Memory B cell (primary cell): ENCODE results near the gene ANKS6.

Source experiments
- ATAC-seq: fragments of 150-1000 bp; cut with Tn5 transposase; 2 replicates; pipeline ENCODE4 v1.10.0; 2021; ENCODE audit warnings: low read depth, mild to moderate bottlenecking, moderate library complexity
- DNase-seq, 2 donors: peaks; one replicate each; pipeline ENCODE4 v3.0.0; 2022; ENCODE audit warnings: low spot score in 2 of 2
- H3K27ac Mint-ChIP-seq: one replicate; pipeline ENCODE4 v1.8.0; 2022; ENCODE audit warnings: mild to moderate bottlenecking, moderate library complexity, mixed read lengths
- H3K27me3 Mint-ChIP-seq: one replicate; pipeline ENCODE4 v1.8.0; 2022; ENCODE audit warnings: mixed read lengths
- H3K36me3 Mint-ChIP-seq: one replicate; pipeline ENCODE4 v1.8.0; 2022; ENCODE audit warnings: mild to moderate bottlenecking, mixed read lengths
- H3K4me1 Mint-ChIP-seq: one replicate; pipeline ENCODE4 v1.8.0; 2022; ENCODE audit warnings: mixed read lengths
- H3K4me3 Mint-ChIP-seq: one replicate; pipeline ENCODE4 v1.8.0; 2022; ENCODE audit warnings: mild to moderate bottlenecking, moderate library complexity, mixed read lengths
- H3K9me3 Mint-ChIP-seq: one replicate; pipeline ENCODE4 v1.8.0; 2022; ENCODE audit warnings: mixed read lengths

The ANKS6 gene

DNA sequence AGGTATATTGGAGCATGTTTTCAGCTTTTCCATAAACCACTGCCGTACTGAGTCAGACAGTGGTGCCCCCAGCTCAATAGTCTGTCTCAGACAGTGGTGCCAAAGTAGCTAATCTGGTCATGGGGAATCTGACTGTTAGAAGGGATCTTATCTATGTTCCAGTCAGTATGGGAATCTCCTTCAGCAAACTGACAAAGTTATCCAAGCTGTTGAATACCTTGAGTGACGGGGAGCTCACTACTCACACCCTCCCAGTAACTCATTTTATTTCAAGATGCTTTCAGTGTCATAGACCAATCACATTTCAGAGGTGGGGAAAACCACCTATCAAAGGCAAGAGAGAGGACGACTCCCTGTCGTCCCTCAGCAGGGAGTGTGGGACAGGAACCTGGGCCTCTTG, 18.7 kb downstream of the ANKS6 start:
- DNase-seq: no peak
- Mint-ChIP-seq H3K4me3 (no peak overlapping the region), H3K27me3 (no peaks in the 10 kb centered on the region), H3K4me1 (no peaks in the 10 kb centered on the region), H3K27ac (no peak overlapping the region), H3K9me3 (no peaks in the 10 kb centered on the region), H3K36me3 (peaks cover 25% of the 10 kb centered on the region)
- ATAC-seq: no peak

DNA sequence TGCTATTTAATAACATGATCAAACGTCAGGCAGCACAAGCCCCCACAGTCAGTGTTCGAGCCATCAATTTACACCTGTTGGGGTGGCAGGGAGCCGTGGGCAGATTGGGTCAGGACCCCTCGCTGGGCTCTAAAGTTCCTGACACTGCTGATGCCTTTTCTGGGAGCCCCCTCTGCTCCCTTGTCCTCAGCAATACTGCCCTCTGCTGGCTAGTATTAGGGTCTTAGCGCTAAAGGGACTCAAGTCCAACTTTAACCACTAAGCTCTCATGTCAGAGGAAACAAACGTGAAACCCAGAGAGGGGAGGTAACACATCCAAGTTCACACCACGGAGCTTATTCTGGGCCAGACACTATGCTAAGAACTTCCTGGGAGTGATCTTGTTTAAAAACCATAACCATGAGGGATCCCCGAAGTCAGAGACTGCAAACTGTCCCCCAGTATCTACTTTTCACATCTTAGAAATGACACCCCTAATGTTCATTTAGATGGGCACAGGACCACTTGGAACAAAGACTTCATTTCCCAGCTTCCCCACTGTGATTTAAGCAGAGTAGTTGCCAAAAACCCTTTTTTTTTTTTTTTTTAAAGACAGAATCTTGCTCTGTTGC, 20.4 kb downstream of the ANKS6 start:
- no peaks in the 10 kb centered on the region for H3K27me3 Mint-ChIP-seq
- no peak overlapping the region for H3K27ac Mint-ChIP-seq
- H3K4me3 Mint-ChIP-seq: no peak overlapping the region
- ATAC-seq: peak; percentile 64
- H3K4me1 Mint-ChIP-seq: no peaks in the 10 kb centered on the region
- peaks cover 28% of the 10 kb centered on the region for H3K36me3 Mint-ChIP-seq
- DNase-seq: peak; percentile 36 to 38
- no peaks in the 10 kb centered on the region for H3K9me3 Mint-ChIP-seq

DNA sequence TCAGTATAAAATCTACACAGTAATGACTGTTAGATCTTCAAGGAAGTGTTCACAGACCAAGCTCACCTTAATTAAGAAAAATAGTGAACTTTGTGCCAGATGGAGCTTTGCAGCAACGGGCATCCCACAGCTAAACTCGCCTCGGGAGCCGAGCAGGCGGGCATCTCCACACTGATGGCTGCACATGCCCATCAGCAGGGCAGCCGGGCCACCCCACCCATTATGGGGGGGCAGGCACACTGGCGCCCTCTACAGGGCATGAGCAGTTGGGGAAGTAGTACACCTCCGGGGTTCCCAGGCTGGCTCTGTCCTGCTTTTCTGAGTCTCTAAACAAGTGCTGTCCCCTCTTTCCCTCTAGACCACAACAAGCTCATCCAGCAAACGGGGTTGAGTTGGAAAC, 21.6 kb downstream of the ANKS6 start:
- no peaks in the 10 kb centered on the region for H3K9me3 Mint-ChIP-seq
- H3K4me3 Mint-ChIP-seq: no peak overlapping the region
- DNase-seq: no peak
- H3K4me1 Mint-ChIP-seq: no peaks in the 10 kb centered on the region
- ATAC-seq: peak; percentile 53
- no peaks in the 10 kb centered on the region for H3K27me3 Mint-ChIP-seq
- H3K27ac Mint-ChIP-seq: no peak overlapping the region
- peaks cover 37% of the 10 kb centered on the region for H3K36me3 Mint-ChIP-seq

DNA sequence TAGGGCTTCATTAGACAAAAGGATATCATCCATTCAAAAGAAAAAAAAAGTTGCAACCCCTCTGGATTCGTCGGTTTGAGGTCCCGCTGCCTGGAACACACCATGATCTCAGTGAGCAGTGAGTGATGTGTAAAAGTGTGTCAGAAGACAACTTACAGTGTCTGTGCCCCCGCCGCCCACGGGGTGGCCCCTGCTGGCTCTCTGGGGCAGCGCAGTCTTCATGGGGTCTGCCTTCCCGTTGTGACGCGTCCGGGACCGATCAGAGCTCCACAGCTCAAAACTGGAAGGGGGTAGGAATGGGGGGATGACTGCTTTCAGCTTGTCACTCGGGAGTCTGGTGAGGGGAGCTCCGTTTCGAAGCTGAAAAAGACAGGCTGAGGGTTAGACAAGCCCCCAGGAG, 22.6 kb downstream of the ANKS6 start:
- no peak overlapping the region for H3K4me3 Mint-ChIP-seq
- peaks cover 35% of the 10 kb centered on the region for H3K36me3 Mint-ChIP-seq
- no peaks in the 10 kb centered on the region for H3K27me3 Mint-ChIP-seq
- DNase-seq (no peak), ATAC-seq (no peak)
- H3K9me3 Mint-ChIP-seq: no peaks in the 10 kb centered on the region
- H3K4me1 Mint-ChIP-seq: no peaks in the 10 kb centered on the region
- no peak overlapping the region for H3K27ac Mint-ChIP-seq

DNA sequence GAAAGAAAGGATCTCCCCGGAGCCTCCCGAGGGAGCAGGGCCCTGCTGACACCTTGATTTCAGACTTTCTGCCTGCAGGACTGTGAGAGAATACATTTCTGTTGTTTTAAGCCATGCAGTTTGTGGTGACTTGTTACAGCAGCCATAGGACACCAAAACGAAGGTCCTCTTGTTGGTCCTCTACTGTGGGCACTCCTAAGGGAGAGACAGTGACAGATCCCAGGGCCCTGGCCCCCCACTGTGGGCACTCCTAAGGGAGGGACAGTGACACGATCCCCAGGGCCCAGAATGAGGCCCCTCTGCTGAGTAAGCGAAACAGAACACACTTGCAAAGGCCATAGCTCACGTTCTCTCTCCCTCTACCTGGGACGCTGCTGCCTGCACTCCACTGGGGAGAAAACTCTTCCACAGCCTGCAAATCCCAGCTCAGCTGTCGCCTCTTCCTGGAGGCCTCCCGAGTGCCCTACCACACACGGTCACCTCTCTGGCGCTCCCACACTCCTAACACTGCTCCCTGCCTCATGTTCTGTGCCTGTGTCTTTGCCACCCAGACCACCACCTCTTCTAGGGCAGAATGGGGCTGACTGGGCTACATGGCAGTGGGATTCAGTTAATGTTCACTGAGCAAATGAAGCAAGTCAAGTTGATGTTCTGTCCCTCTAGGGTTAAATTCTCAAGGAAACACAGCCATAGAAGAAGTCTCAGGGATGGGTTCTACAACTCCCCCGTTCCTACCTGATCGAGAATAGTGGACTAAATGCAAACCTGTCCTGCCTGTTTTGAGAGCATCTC, 23.8 kb downstream of the ANKS6 start:
- Mint-ChIP-seq H3K9me3 (no peaks in the 10 kb centered on the region), H3K4me1 (no peaks in the 10 kb centered on the region), H3K36me3 (peaks cover 36% of the 10 kb centered on the region), H3K27me3 (no peaks in the 10 kb centered on the region), H3K27ac (no peak overlapping the region), H3K4me3 (no peak overlapping the region)
- ATAC-seq (no peak), DNase-seq (no peak)

DNA sequence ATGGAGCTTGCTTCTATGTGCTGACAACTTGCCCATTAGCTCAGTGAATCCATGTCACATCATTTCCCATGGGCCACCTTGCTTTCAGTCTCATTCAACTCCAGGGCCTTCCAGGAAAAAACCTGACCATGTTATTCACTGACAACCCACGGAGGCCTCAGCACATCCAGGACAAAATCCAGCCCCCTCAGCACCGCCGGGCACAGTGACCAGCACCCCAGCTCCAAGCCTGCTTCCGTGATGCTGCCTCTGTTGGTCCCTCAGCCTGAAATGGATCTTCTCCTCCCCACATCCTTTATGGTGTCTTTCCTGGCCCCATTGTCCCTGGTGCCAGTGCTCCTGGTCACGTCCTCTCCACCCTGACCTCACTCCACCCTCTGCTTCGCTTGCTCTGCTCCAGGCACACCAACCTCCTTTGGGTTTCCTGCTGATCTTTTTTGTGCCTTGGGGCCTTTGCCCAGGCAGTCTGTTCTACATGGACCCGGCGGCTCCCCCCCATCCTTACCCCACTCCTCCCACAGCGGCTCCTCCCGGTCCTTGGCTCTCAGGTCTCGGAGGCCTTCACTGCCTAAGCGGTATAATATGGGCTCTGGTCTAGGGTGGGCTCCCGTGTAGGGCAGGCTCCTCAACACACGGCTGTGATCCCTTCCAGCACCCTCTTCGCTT, 25.0 kb downstream of the ANKS6 start:
- no peak overlapping the region for H3K27ac Mint-ChIP-seq
- H3K4me1 Mint-ChIP-seq: no peaks in the 10 kb centered on the region
- H3K4me3 Mint-ChIP-seq: no peak overlapping the region
- DNase-seq: no peak
- no peak for ATAC-seq
- no peaks in the 10 kb centered on the region for H3K27me3 Mint-ChIP-seq
- H3K9me3 Mint-ChIP-seq: no peaks in the 10 kb centered on the region
- H3K36me3 Mint-ChIP-seq: peaks cover 40% of the 10 kb centered on the region

DNA sequence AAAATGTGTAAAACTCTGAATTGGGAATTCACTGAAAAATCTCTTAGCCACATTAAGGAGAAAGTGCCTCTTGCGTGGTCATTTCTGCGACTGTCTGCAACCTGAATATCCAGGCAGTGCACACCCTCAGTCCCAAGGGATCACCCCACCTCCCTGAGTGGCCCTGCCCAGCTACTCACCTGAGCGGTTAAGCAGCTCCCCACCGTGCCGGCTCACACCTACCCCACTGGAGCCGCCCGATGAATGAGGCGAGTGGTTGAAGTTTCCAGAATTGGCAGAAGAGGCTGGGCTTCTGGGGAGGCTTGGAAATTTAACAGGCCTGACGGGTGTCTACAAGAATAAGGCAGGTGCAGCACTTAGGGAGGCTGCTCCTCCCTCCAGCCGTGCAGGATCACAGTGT, 25.6 kb downstream of the ANKS6 start:
- peaks cover 43% of the 10 kb centered on the region for H3K36me3 Mint-ChIP-seq
- H3K27me3 Mint-ChIP-seq: no peaks in the 10 kb centered on the region
- H3K4me3 Mint-ChIP-seq: no peak overlapping the region
- no peaks in the 10 kb centered on the region for H3K9me3 Mint-ChIP-seq
- DNase-seq (no peak), ATAC-seq (no peak)
- H3K4me1 Mint-ChIP-seq: no peaks in the 10 kb centered on the region
- no peak overlapping the region for H3K27ac Mint-ChIP-seq

DNA sequence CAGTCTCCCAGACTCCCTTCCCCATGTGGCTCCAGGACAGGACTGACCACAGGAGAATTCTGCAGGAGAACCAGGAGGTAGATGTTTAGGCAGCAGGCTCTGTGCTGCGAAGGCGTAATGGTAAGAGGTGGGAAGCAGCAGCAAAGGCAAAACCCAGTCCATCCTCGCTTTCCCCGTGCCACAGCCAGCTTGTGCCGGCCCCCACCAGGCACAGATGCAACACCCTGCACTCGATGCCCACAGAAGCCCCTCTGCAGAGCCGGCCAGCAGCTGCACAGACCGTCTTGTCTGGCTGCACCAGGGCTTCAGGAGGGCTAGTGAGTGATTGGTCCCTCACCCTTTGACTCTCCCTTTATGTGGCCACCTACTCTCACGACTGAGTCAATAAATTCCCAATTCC, 28.0 kb downstream of the ANKS6 start:
- Mint-ChIP-seq H3K4me3 (no peak overlapping the region), H3K27me3 (no peaks in the 10 kb centered on the region), H3K4me1 (no peaks in the 10 kb centered on the region), H3K9me3 (peaks cover 4% of the 10 kb centered on the region), H3K36me3 (peaks cover 48% of the 10 kb centered on the region), H3K27ac (no peak overlapping the region)
- ATAC-seq (no peak), DNase-seq (no peak)

DNA sequence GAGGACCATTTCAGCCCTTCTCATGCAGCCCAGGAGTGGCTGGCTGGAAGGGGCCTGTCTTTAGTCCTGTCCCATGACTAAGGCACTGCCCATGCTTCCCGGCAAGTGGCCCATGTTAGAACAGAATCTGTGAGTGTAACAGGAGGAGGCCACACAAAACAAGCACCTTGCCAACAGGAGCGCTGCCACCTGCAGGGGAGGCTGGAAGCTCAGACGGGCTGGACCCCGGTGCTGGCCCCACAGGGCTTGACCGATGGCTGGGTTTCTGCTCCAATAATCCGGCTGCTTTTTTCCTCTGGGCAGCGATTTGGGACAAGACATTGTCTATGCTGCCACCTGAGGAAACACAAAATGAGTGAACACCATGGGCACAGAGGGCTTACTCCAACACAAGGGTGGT, 28.4 kb downstream of the ANKS6 start:
- no peak overlapping the region for H3K4me3 Mint-ChIP-seq
- DNase-seq (no peak), ATAC-seq (no peak)
- no peak overlapping the region for H3K27ac Mint-ChIP-seq
- H3K27me3 Mint-ChIP-seq: no peaks in the 10 kb centered on the region
- H3K9me3 Mint-ChIP-seq: peaks cover 4% of the 10 kb centered on the region
- H3K4me1 Mint-ChIP-seq: no peaks in the 10 kb centered on the region
- peaks cover 44% of the 10 kb centered on the region for H3K36me3 Mint-ChIP-seq

DNA sequence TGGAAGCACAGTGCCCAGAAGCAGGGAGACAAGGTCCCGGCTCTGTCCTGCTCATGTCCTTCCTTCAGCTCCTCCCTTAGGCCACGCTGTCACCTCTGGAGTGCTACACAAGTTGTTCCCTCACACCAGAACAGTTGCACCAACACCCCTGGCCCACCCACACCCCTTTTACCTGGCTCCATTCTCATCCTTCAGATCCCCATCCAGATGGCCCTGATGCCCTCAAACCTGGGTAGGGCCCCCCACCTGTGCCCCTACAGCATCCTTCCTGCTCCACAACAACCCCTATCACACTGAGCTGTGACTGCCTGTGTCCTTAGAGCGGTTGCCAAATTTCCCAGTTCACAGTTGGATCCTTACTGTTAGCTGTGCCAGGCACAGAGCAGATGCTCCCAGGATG, 29.2 kb downstream of the ANKS6 start:
- Mint-ChIP-seq H3K4me1 (no peaks in the 10 kb centered on the region), H3K27ac (no peak overlapping the region), H3K9me3 (peaks cover 4% of the 10 kb centered on the region), H3K4me3 (no peak overlapping the region), H3K36me3 (peaks cover 43% of the 10 kb centered on the region), H3K27me3 (no peaks in the 10 kb centered on the region)
- no peak for DNase-seq
- no peak for ATAC-seq

DNA sequence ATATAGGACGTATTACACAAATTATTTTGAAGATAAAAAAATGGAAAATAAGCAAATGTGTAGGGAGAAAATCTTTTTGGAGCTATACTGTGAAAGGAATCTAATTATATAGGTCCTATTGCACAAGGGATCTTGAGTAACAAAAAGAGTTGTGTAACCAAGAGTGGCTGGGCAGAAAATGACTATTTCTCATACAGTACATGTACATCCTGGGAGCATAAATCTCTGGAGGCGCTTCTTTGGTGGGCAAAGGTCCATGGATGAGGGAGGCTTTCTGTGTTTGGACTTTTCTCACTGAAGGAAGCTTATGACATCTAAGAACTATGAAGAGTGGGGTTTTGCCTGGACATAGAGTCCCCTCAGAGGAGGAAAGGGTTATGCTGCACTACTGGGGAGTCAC, 29.8 kb downstream of the ANKS6 start:
- Mint-ChIP-seq H3K27ac (no peak overlapping the region), H3K4me3 (no peak overlapping the region), H3K36me3 (peaks cover 40% of the 10 kb centered on the region), H3K27me3 (no peaks in the 10 kb centered on the region), H3K4me1 (no peaks in the 10 kb centered on the region), H3K9me3 (peaks cover 4% of the 10 kb centered on the region)
- ATAC-seq: no peak
- no peak for DNase-seq

DNA sequence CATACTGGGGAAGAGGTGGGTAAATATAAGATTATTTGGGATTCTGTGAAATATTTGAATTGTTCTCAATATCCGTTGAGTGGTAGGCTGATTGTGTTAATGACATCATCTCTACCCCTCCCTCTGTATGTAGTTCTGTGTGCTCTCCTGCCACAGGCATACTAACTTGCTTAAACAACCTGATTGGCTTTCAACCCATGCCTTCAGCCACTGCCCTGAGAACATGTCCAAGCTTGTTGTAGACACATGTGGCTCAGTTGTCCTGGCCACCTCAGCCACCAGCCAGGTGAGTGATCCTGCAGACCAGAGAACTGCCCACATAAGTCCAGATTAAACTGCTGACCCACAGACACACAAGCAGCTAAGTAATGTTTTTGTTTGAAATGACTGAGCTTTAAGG, 31.1 kb downstream of the ANKS6 start:
- Mint-ChIP-seq H3K36me3 (peaks cover 34% of the 10 kb centered on the region), H3K4me3 (no peak overlapping the region), H3K27ac (no peak overlapping the region), H3K27me3 (no peaks in the 10 kb centered on the region), H3K9me3 (peaks cover 4% of the 10 kb centered on the region), H3K4me1 (no peaks in the 10 kb centered on the region)
- ATAC-seq (no peak), DNase-seq (no peak)

DNA sequence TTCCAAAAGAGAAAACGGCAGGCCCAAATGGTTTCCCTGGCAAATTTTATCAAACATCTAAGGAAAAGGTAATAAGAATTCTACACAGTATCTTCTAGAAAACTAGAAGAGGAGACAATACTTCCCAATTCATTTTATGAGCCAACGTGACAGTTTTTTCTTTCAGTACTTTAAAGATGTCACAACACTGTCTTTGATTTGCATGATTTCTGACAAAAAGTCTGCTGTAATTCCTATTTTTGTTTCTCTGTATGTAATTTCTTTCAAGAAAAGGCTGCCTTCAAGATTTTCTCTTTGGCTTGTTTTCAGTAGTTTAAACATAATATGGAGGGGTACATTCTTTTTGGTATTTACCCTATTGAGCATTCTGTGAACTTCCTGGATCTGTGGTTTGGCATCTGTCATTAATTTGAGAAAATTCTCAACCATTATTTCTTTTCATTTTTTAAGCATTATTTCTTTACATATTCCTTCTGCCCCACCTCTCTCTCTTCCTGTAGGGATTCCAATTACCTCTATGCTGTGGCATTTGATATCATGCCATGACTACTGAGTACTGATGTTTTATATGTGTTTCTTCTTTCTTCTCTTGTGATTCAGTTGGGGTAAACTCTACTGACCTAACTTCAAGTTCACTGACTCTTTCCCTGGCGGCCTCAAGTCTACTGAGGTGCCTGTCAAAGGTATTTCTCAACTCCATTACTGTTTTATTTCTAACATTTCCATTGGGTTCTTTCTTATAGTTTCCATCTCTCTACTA, 32.2 kb downstream of the ANKS6 start:
- H3K9me3 Mint-ChIP-seq: peaks cover 6% of the 10 kb centered on the region
- H3K36me3 Mint-ChIP-seq: peaks cover 33% of the 10 kb centered on the region
- DNase-seq (no peak), ATAC-seq (no peak)
- H3K27me3 Mint-ChIP-seq: no peaks in the 10 kb centered on the region
- no peak overlapping the region for H3K27ac Mint-ChIP-seq
- H3K4me3 Mint-ChIP-seq: no peak overlapping the region
- H3K4me1 Mint-ChIP-seq: no peaks in the 10 kb centered on the region

DNA sequence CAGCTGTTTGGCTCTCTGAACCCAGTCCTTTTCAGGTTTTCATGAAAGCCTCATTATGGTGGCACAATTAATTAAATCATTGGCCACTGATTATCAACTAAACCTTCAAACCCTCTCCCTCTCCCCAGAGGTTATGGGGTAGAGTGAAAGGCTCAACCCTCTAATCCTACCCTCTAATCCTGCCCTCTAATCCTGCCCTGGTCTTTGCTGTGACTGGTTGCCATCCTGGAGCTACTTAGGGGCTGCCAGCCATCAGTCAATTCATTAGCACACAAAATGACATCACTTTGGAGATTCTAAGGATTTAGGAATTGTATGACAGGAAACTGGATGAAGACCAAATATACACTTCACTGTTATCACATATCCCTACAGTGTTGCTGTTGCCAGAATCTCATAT, 36.1 kb downstream of the ANKS6 start:
- Mint-ChIP-seq H3K4me3 (no peak overlapping the region), H3K9me3 (peaks cover 10% of the 10 kb centered on the region), H3K27ac (no peak overlapping the region), H3K27me3 (no peaks in the 10 kb centered on the region), H3K36me3 (peaks cover 39% of the 10 kb centered on the region), H3K4me1 (no peaks in the 10 kb centered on the region)
- ATAC-seq (no peak), DNase-seq (no peak)
